ENCODE data around the gene MMP24. TPM values are rescaled to one million over a fixed set of nuclear protein-coding genes. Genes with fewer than 3 reads are reported as not detected.

Gene MMP24
- total RNA-seq, 4 donors from 2014 or later, result 0.51 to 2.6 (median 2.0) TPM

Small RNA genes lying within 50 kb of the gene (small RNA-seq; reads per million reads assigned to genes)
- not detected for gene MT1P3
- not detected for gene RNA5SP483

Other genes starting within 250 kb of the MMP24 start
- 10 to 100 TPM; 20.0 to 77.5 (median 49.6) TPM for gene TRPC4AP, start 133.9 kb upstream of the MMP24 start, total RNA-seq
- 10 to 100 TPM in 3 of 4 donors, 1 to 10 TPM in 1; 2.6 to 18.5 (median 13.3) TPM for gene EDEM2, start 79.4 kb upstream of the MMP24 start, total RNA-seq
- gene PROCR, start 54.6 kb upstream of the MMP24 start, total RNA-seq, result 10 to 100 TPM; 40.2 to 96.2 (median 60.7) TPM
- 10 to 100 TPM in 3 of 4 donors, 1 to 10 TPM in 1; 8.8 to 67.8 (median 18.1) TPM for gene MMP24OS, start 51.4 kb downstream of the MMP24 start, total RNA-seq
- 10 to 100 TPM; 33.8 to 80.9 (median 66.8) TPM for gene EIF6, start 58.1 kb downstream of the MMP24 start, total RNA-seq
- not detected for gene FAM83C, start 65.7 kb downstream of the MMP24 start, total RNA-seq
- gene UQCC1, start 185.3 kb downstream of the MMP24 start, total RNA-seq, result 10 to 100 TPM; 11.5 to 80.4 (median 52.8) TPM
- 1 to 10 TPM in 1 of 4 donors, under 1 TPM in 1, not detected in 2; 0.37 to 1.9 TPM for gene GDF5, start 211.5 kb downstream of the MMP24 start, total RNA-seq
- gene CEP250, start 228.9 kb downstream of the MMP24 start, total RNA-seq, result 10 to 100 TPM in 3 of 4 donors, 1 to 10 TPM in 1; 9.2 to 44.2 (median 41.5) TPM

Measured in uterus (tissue), 4 donors.